HUES48 (cell line): Measurements from ENCODE around the gene GRAMD2A.
A peak's percentile ranks its signal among the peaks of the same experiment; 100 is the strongest.

Experiments used
- H3K27ac ChIP-seq: one replicate; pipeline ENCODE4 v1.7.0; 2013; ENCODE audit warnings: low read depth, low read length, inconsistent platforms
- H3K27me3 ChIP-seq: 2 replicates; pipeline ENCODE4 v1.6.1; 2013; ENCODE audit warnings: mild to moderate bottlenecking, low read length; ENCODE audit not compliant: control insufficient read depth, insufficient read depth
- H3K36me3 ChIP-seq: 2 replicates; pipeline ENCODE4 v1.6.1; 2013; ENCODE audit warnings: low read length; ENCODE audit not compliant: control insufficient read depth, insufficient read depth
- H3K4me1 ChIP-seq: 2 replicates; pipeline ENCODE4 v1.6.1; 2013; ENCODE audit warnings: mild to moderate bottlenecking, low read length; ENCODE audit not compliant: control insufficient read depth, insufficient read depth
- H3K4me3 ChIP-seq: 2 replicates; pipeline ENCODE4 v1.5.1; 2013; ENCODE audit warnings: mild to moderate bottlenecking, low read depth, low read length
- H3K9ac ChIP-seq: 2 replicates; pipeline ENCODE4 v1.6.1; 2013; ENCODE audit warnings: mild to moderate bottlenecking, low read depth, low read length, moderate library complexity
- H3K9me3 ChIP-seq: 2 replicates; pipeline ENCODE4 v1.6.1; 2013; ENCODE audit warnings: low read length; ENCODE audit not compliant: control insufficient read depth, insufficient read depth

Gene GRAMD2A

GRCh38 chr15:72231066-72231832 lies 33.7 kb upstream of the GRAMD2A start, which contains the start of gene PKM:
PKM (minus strand) TSS chr15:72231190; CDS start chr15:72219097, 12,093 bp downstream.
- no peaks in the 10 kb centered on the region for H3K9me3 ChIP-seq
- H3K4me1 ChIP-seq: peaks cover 33% of the 10 kb centered on the region

GRCh38 chr15:72230197-72231065 lies 32.8 kb upstream of the GRAMD2A start:
- Histone ChIP-seq H3K9ac (peak overlapping the region; percentile 67), H3K4me1 (peaks cover 33% of the 10 kb centered on the region), H3K27ac (peak overlapping the region; percentile 80), H3K27me3 (peaks cover 31% of the 10 kb centered on the region), H3K4me3 (peak overlapping the region; percentile 98), H3K9me3 (no peaks in the 10 kb centered on the region), H3K36me3 (peaks cover 4% of the 10 kb centered on the region; the same call in 1 of the 2 replicates)

More at GRCh38 chr15:72231066-72231832, 33.7 kb upstream of the GRAMD2A start, which contains the start of gene PKM:
- H3K27ac ChIP-seq: peak within 1 kb of the TSS; percentile 85
- H3K36me3 ChIP-seq: peaks cover 4% of the 10 kb centered on the region; the same call in 1 of the 2 replicates
- peaks cover 37% of the 10 kb centered on the region for H3K27me3 ChIP-seq
- H3K9ac ChIP-seq: peak within 1 kb of the TSS; percentile 67
- H3K4me3 ChIP-seq: peak within 1 kb of the TSS; percentile 98

- peak overlapping the region; percentile 64; the same call in 1 of the 2 replicates for H3K9ac ChIP-seq
- peaks cover 33% of the 10 kb centered on the region for H3K4me1 ChIP-seq
- H3K27ac ChIP-seq: peak overlapping the region; percentile 55
- peaks cover 26% of the 10 kb centered on the region for H3K27me3 ChIP-seq
- H3K9me3 ChIP-seq: no peaks in the 10 kb centered on the region
- H3K4me3 ChIP-seq: peak overlapping the region; percentile 98
- H3K36me3 ChIP-seq: peaks cover 4% of the 10 kb centered on the region; the same call in 1 of the 2 replicates
Observed at GRCh38 chr15:72229947-72230196, 32.3 kb upstream of the GRAMD2A start.

GRCh38 chr15:72229076-72229946 lies 31.7 kb upstream of the GRAMD2A start:
- Histone ChIP-seq H3K36me3 (peaks cover 6% of the 10 kb centered on the region; the same call in 1 of the 2 replicates), H3K9ac (peak overlapping the region; percentile 64; the same call in 1 of the 2 replicates), H3K27ac (peak overlapping the region; percentile 71), H3K4me3 (peak overlapping the region; percentile 98), H3K9me3 (no peaks in the 10 kb centered on the region), H3K4me1 (peaks cover 33% of the 10 kb centered on the region), H3K27me3 (peaks cover 20% of the 10 kb centered on the region)

- Histone ChIP-seq H3K4me1 (peaks cover 33% of the 10 kb centered on the region), H3K27me3 (peaks cover 10% of the 10 kb centered on the region), H3K27ac (peak overlapping the region; percentile 46), H3K4me3 (peak overlapping the region; percentile 98; the same call in 1 of the 2 replicates), H3K36me3 (peaks cover 20% of the 10 kb centered on the region), H3K9me3 (no peaks in the 10 kb centered on the region), H3K9ac (no peak overlapping the region)
Observed at GRCh38 chr15:72227720-72228119, 30.1 kb upstream of the GRAMD2A start.

- Histone ChIP-seq H3K4me1 (peaks cover 30% of the 10 kb centered on the region), H3K27me3 (peaks cover 5% of the 10 kb centered on the region), H3K36me3 (peaks cover 25% of the 10 kb centered on the region), H3K9me3 (no peaks in the 10 kb centered on the region), H3K27ac (peak overlapping the region; percentile 26), H3K4me3 (0 out of 2 replicates have a peak overlapping the region, but pooled peaks have one; percentile 15), H3K9ac (no peak overlapping the region)
Observed at GRCh38 chr15:72227192-72227586, 29.6 kb upstream of the GRAMD2A start.

- H3K4me3 ChIP-seq: no peak overlapping the region
- peaks cover 14% of the 10 kb centered on the region for H3K4me1 ChIP-seq
- no peak overlapping the region for H3K9ac ChIP-seq
- H3K27me3 ChIP-seq: no peaks in the 10 kb centered on the region
- H3K27ac ChIP-seq: no peak overlapping the region
- H3K36me3 ChIP-seq: peaks cover 56% of the 10 kb centered on the region
- no peaks in the 10 kb centered on the region for H3K9me3 ChIP-seq
Observed at GRCh38 chr15:72223278-72223677, 25.7 kb upstream of the GRAMD2A start.

GRCh38 chr15:72222393-72222792 lies 24.8 kb upstream of the GRAMD2A start:
- no peak overlapping the region for H3K9ac ChIP-seq
- H3K27me3 ChIP-seq: no peaks in the 10 kb centered on the region
- H3K36me3 ChIP-seq: peaks cover 65% of the 10 kb centered on the region
- H3K27ac ChIP-seq: no peak overlapping the region
- no peak overlapping the region for H3K4me3 ChIP-seq
- H3K4me1 ChIP-seq: peaks cover 8% of the 10 kb centered on the region
- H3K9me3 ChIP-seq: no peaks in the 10 kb centered on the region

GRCh38 chr15:72220687-72221086 lies 23.1 kb upstream of the GRAMD2A start:
- Histone ChIP-seq H3K27me3 (no peaks in the 10 kb centered on the region), H3K4me3 (no peak overlapping the region), H3K9ac (no peak overlapping the region), H3K9me3 (no peaks in the 10 kb centered on the region), H3K27ac (no peak overlapping the region), H3K36me3 (peaks cover 82% of the 10 kb centered on the region), H3K4me1 (no peaks in the 10 kb centered on the region)

GRCh38 chr15:72217216-72217615 lies 19.6 kb upstream of the GRAMD2A start:
- no peaks in the 10 kb centered on the region for H3K4me1 ChIP-seq
- H3K27ac ChIP-seq: no peak overlapping the region
- no peak overlapping the region for H3K9ac ChIP-seq
- H3K36me3 ChIP-seq: peaks cover 93% of the 10 kb centered on the region
- no peaks in the 10 kb centered on the region for H3K27me3 ChIP-seq
- no peak overlapping the region for H3K4me3 ChIP-seq
- H3K9me3 ChIP-seq: no peaks in the 10 kb centered on the region
